Mammary microvascular endothelial cell (primary cell): ENCODE results near the gene ADI1. TPM values are rescaled to one million over a fixed set of nuclear protein-coding genes. Genes with fewer than 3 reads are reported as not detected.

ENCODE experiments used
- total RNA-seq: library from RNA; depleted of rRNA; stranded (reverse); fragments of >200 nt; gene quantifications from 2 replicates; pipeline ENCODE4 v1.2.3, GENCODE V29; 2015

The ADI1 gene
- total RNA-seq, result 57.0 and 59.0 TPM in 2 replicates

GRCh38 chr2:3519255-3520205 lies at the start of gene ADI1:
TSS of gene ADI1 (minus strand) at chr2:3519531. CDS start at chr2:3519487, 44 bp downstream.

GRCh38 chr2:3558205-3559014 lies 39.1 kb upstream of the ADI1 start, which contains the start of gene RNASEH1:
TSS of gene RNASEH1 (minus strand) at chr2:3558333. CDS start at chr2:3558260, 73 bp downstream.

Other genes with a start within 250 kb of the ADI1 start
- gene EIPR1, start 141.7 kb downstream of the ADI1 start, total RNA-seq, result 58.8 and 62.1 TPM in 2 replicates
- gene TRAPPC12, start 139.8 kb downstream of the ADI1 start, total RNA-seq, result 34.3 and 34.5 TPM in 2 replicates
- gene RNASEH1, start 38.8 kb upstream of the ADI1 start, total RNA-seq, result 30.7 and 33.5 TPM in 2 replicates
- 4,308 and 4,519 TPM in 2 replicates for gene RPS7, start 55.7 kb upstream of the ADI1 start, total RNA-seq
- gene COLEC11, start 75.6 kb upstream of the ADI1 start, total RNA-seq, result 0.25 TPM in 1 of 2 replicates, not detected in the other
- not detected in 2 replicates for gene ALLC, start 138.7 kb upstream of the ADI1 start, total RNA-seq
- 0.60 TPM in 1 of 2 replicates, not detected in the other for gene DCDC2C, start 184.0 kb upstream of the ADI1 start, total RNA-seq